Stimulated activated CD4-positive, alpha-beta T cell treated with anti-CD3 and anti-CD28 coated beads, Interleukin-15, amount 100 ng/mL, for 24 hours (primary cell): ENCODE measurements around the gene LHPP.

Source experiments
- DNase-seq: peaks from one replicate; pipeline ENCODE4 v3.0.0-alpha.2; 2020

The LHPP gene

GRCh38 chr10:124448696-124449169 is 12.9 kb upstream of the LHPP start:
- DNase-seq, result no peak

- DNase-seq, result no peak
These were observed 12.2 kb upstream of the LHPP start for GRCh38 chr10:124449170-124450011.

- DNase-seq, result peak; percentile 45
These were observed 11.4 kb upstream of the LHPP start, which contains the start of gene NKX1-2 for GRCh38 chr10:124450012-124450782. Gene NKX1-2 (minus strand): TSS chr10:124450035. CDS start chr10:124449943, 92 bp downstream.

- no peak for DNase-seq
These were observed 10.9 kb upstream of the LHPP start for GRCh38 chr10:124450783-124451057.

- no peak for DNase-seq
These were observed 10.3 kb upstream of the LHPP start for GRCh38 chr10:124451276-124451675.

- no peak for DNase-seq
These were observed 7.5 kb upstream of the LHPP start for GRCh38 chr10:124453960-124454610.

GRCh38 chr10:124455441-124455840 is 6.2 kb upstream of the LHPP start:
- no peak for DNase-seq

GRCh38 chr10:124458473-124458872 is 3.1 kb upstream of the LHPP start:
- no peak for DNase-seq

GRCh38 chr10:124458889-124459288 is 2.7 kb upstream of the LHPP start:
- DNase-seq, result no peak

- no peak for DNase-seq
These were observed 2.2 kb upstream of the LHPP start for GRCh38 chr10:124459395-124459794.

GRCh38 chr10:124460144-124460543 is 1.5 kb upstream of the LHPP start:
- DNase-seq, result no peak

- no peak for DNase-seq
These were observed 699 bp downstream of the LHPP start for GRCh38 chr10:124462348-124462695.

GRCh38 chr10:124464028-124464965 is 2.7 kb downstream of the LHPP start:
- DNase-seq, result no peak

- no peak for DNase-seq
These were observed 3.6 kb downstream of the LHPP start for GRCh38 chr10:124465003-124465776.

GRCh38 chr10:124465777-124466488 is 4.3 kb downstream of the LHPP start:
- DNase-seq, result no peak

- no peak for DNase-seq
These were observed 5.5 kb downstream of the LHPP start for GRCh38 chr10:124467165-124467564.

GRCh38 chr10:124468624-124469023 is 7.0 kb downstream of the LHPP start:
- no peak for DNase-seq

GRCh38 chr10:124469956-124470484 is 8.4 kb downstream of the LHPP start:
- no peak for DNase-seq

- no peak for DNase-seq
These were observed 9.2 kb downstream of the LHPP start for GRCh38 chr10:124470544-124471434.

GRCh38 chr10:124472071-124472470 is 10.4 kb downstream of the LHPP start:
- DNase-seq, result no peak
